Measurements from ENCODE around the gene CHMP4A.

- TF ChIP-seq CTCF (conservative IDR thresholded peaks at IDR 0.05; ENCODE audit: low read depth, low read length) (no peak), EZH2 (IDR thresholded peaks at IDR 0.05; ENCODE audit: borderline replicate concordance, low read depth, low read length, poor library complexity, severe bottlenecking) (no peak)
These were observed 15.6 kb upstream of the CHMP4A start for GRCh38 chr14:24228902-24229301.
